GM10248 (cell line): ENCODE measurements around the gene ZC3H14.

ENCODE experiments used
- CTCF ChIA-PET: fragments of 300-600 bp; sonication (Branson Sonifier 250); formaldehyde crosslinking; extraction: SDS; loops from one replicate; lab custom pipeline; 2021; ENCODE audit warnings: antibody characterized with exemption; lab: Yijun Ruan, JAX
- POLR2A ChIA-PET: fragments of 350-650 bp; sonication (Branson Sonifier 250); formaldehyde crosslinking; extraction: SDS; loops from one replicate; lab custom pipeline; 2020; ENCODE audit warnings: antibody characterized with exemption; lab: Yijun Ruan, JAX
- DNase-seq: peaks from one replicate; pipeline ENCODE4 v3.0.0; 2012; ENCODE audit errors: extremely low spot score
- TF ChIP-seq, protein P1 (sequence below): IDR thresholded peaks from 2 replicates; pipeline ENCODE4 v1.5.1; 2012; ENCODE audit warnings: mild to moderate bottlenecking, low read depth; ENCODE audit errors: extremely low read depth, missing control alignments, control extremely low read depth

Gene ZC3H14

DNA sequence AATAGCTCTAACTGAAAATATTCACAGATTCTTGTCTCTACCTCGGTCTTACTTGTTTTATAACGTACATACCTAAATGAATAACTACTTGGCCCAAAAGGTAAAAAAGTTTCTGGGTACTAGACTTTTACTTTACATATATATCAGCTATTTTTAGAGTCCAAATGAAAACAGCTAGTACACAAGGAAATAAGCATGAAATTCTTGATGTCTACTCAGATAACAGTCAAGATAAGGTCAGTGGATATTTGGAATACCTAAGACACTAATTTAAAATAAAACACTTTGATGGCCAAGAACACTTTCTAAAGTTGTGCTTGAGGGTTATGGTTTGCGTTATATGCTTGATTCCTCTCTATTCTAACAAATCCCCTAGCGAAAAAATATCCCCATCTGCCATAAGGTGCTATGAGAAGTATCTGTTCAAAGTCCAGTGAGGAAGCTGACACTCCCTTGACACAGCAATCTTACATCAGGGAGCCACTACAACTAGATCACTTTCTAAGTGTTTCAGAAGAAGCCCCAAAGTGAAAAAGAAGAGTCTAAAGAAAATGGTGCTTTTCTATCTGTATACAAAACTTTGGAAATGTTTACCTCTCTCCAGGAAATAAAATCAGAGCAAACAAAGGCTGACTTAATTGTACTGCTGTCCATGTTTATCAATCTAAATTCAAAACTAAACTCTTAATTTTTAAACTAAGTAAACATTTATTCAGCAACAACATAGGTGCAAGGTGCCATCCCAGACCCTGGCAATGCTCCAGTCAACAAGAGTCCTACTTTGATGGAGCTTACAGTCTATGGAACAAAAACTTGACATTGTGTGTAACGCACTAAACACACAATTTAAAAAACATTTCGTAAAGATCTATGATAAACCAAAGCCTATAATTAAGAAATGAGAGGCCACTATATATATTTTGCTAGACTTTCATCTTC, 19.7 kb upstream of the ZC3H14 start:
- POLR2A ChIA-PET, result no interaction called here
- TF ChIP-seq, protein P1, sequence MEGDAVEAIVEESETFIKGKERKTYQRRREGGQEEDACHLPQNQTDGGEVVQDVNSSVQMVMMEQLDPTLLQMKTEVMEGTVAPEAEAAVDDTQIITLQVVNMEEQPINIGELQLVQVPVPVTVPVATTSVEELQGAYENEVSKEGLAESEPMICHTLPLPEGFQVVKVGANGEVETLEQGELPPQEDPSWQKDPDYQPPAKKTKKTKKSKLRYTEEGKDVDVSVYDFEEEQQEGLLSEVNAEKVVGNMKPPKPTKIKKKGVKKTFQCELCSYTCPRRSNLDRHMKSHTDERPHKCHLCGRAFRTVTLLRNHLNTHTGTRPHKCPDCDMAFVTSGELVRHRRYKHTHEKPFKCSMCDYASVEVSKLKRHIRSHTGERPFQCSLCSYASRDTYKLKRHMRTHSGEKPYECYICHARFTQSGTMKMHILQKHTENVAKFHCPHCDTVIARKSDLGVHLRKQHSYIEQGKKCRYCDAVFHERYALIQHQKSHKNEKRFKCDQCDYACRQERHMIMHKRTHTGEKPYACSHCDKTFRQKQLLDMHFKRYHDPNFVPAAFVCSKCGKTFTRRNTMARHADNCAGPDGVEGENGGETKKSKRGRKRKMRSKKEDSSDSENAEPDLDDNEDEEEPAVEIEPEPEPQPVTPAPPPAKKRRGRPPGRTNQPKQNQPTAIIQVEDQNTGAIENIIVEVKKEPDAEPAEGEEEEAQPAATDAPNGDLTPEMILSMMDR, result no peak
- CTCF ChIA-PET, result no interaction called here

DNA sequence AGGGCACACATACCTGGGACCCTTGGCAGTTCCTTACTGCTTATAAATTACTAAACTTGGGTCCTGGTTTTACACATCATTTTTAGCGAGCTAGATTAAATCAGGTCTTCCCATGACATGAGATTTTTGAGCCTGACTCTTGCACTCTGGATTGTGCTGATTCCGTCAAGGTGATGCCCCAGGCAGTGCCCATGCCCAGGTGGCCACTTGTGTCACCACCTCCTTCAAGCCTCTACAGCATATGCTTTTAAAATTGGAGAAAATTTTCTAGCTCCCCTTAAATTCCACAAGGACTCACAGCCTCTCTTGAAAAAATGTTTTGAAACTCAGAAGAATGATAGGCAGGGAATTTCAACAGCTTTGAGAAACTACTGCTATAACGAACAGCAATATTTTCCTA, 17.6 kb upstream of the ZC3H14 start:
- ChIA-PET POLR2A (no interaction called here), CTCF (no interaction called here)
- no peak for DNase-seq
- TF ChIP-seq, protein P1, result no peak

More for the DNA sequence above, 19.7 kb upstream of the ZC3H14 start:
- DNase-seq, result no peak

DNA sequence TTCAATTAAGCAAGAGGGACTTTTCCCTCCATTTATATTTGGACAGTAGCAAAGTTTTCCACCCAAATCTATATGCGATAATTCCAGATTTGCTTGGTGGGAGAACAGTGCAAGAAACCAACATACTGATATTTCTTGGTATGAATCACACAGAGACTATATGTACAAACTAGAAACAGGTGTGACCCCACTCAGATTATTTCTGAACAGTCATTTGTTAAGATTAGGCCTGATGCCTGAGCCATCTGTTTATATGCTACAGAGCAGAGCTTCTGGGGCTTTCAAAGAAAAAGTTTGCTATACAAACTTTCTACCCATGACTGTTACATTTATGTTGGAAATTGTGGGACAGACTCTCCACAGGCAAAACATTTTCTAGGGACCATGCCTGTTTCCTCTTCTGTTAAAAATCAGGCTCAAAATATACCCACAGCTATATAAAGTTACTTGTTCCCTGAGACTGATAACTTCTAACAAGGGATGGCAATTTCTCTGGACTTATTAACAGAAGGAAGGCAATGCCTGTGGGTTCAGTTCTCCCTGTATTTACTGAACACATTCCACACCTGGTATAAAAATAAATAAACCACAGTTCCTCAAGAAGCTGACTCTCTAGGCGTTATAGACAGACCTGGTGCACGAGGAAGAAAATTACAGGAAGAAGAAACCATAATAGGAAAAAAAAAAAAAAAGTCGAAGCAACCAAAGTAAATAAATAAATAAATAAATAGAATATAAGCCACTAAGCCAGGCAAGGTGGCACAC, 16.0 kb upstream of the ZC3H14 start:
- CTCF ChIA-PET, result interaction anchor here (1.1 kb wide), 1 partner anchor 8 kb away, joined by 3 read pairs; no protein-coding TSS in a partner anchor
- TF ChIP-seq, protein P1, result no peak

DNA sequence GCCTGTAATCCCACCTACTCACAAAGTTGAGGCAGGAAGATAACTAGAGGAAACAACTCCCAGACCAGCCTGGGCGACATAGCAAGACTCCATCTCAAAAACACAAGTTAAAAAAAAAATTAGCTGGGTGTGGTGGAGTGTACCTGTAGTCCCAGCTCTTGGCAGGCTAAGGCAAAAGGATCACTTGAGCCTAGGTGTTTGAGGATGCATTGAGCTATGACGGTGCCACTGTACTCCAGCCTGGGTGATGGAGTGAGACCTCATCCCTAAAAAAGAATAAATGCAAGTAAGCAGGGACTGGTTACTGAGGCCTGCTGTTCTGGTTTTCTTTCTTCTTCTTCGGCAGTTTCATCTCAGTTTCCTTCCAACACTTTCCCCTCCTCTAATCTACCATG, 15.5 kb upstream of the ZC3H14 start:
- TF ChIP-seq, protein P1, result no peak
- DNase-seq, result no peak
- CTCF ChIA-PET, result interaction anchor here (1.1 kb wide), 1 partner anchor 9 kb away, joined by 3 read pairs; no protein-coding TSS in a partner anchor
- POLR2A ChIA-PET, result no interaction called here

More for the DNA sequence above, 16.0 kb upstream of the ZC3H14 start:
- POLR2A ChIA-PET, result no interaction called here
- DNase-seq, result no peak

DNA sequence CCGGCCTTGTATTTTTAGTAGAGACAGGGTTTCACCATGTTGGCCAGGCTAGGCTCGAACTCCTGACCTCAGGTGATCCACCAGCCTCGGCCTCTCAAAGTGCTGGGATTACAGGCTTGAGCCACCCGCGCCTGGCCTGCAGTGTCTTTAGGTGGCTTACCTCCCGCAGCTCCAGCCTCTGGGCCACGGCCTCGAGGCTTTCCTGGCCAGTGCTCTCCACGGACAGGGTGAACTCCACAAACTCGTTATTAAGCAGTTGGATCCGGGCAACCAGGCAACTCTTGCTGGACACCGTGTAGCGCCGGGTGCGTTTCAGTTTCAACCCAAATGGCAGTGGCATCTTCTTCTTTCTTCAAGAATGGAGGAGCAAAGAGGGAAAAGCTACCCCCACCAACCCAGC, 12.8 kb upstream of the ZC3H14 start:
- TF ChIP-seq, protein P1, result no peak
- ChIA-PET CTCF (no interaction called here), POLR2A (no interaction called here)
- no peak for DNase-seq
